Epithelial cell of proximal tubule (primary cell): ENCODE results near the gene F10. TPM values are rescaled to one million over a fixed set of nuclear protein-coding genes. Genes with fewer than 3 reads are reported as not detected.

Experiments
- DNase-seq: peaks from one replicate; pipeline ENCODE4 v3.0.0-alpha.2; 2011; ENCODE audit warnings: low read depth
- H3K4me3 ChIP-seq: 2 replicates; pipeline ENCODE4 v1.5.1; 2011; ENCODE audit warnings: low read depth, mild to moderate bottlenecking, low read length
- CTCF ChIP-seq: conservative IDR thresholded peaks from 2 replicates; pipeline ENCODE4 v1.5.1; 2012; ENCODE audit warnings: low read depth, mild to moderate bottlenecking, low read length
- total RNA-seq: library from RNA; depleted of rRNA; stranded (reverse); fragments of >200 nt; gene quantifications from 2 replicates; pipeline ENCODE4 v1.2.3, GENCODE V29; 2015

Gene F10
- total RNA-seq, 1 donor from 2014 or later, result 0.12 TPM

GRCh38 chr13:113148407-113148806, 25.8 kb downstream of the F10 start:
- no peak for DNase-seq
- no peak for TF ChIP-seq CTCF
- H3K4me3 ChIP-seq, result no peak overlapping the region

GRCh38 chr13:113148940-113149503, 26.4 kb downstream of the F10 start:
- H3K4me3 ChIP-seq, result no peak overlapping the region
- no peak for DNase-seq
- no peak for TF ChIP-seq CTCF

- TF ChIP-seq CTCF, result no peak
- H3K4me3 ChIP-seq, result no peak overlapping the region
- DNase-seq, result no peak
These were observed 27.3 kb downstream of the F10 start for GRCh38 chr13:113149711-113150549.

GRCh38 chr13:113150550-113151365, 28.2 kb downstream of the F10 start:
- DNase-seq, result no peak
- TF ChIP-seq CTCF, result no peak
- no peak overlapping the region for H3K4me3 ChIP-seq

GRCh38 chr13:113151745-113152690, 29.4 kb downstream of the F10 start:
- TF ChIP-seq CTCF, result no peak
- no peak overlapping the region for H3K4me3 ChIP-seq
- DNase-seq, result no peak

GRCh38 chr13:113152691-113152983, 30.0 kb downstream of the F10 start:
- no peak for TF ChIP-seq CTCF
- H3K4me3 ChIP-seq, result peak overlapping the region; percentile 46

More at GRCh38 chr13:113152691-113152983, 30.0 kb downstream of the F10 start:
- no peak for DNase-seq
